Neural cell (in vitro differentiated cells): ENCODE results near the gene LTBP1. TPM values are rescaled to one million over a fixed set of nuclear protein-coding genes. Genes with fewer than 3 reads are reported as not detected.

Experiments
- H2AFZ ChIP-seq: fragments of 200-600, 300-800 bp; sonication (generic), shearing (Covaris generic); 2 replicates; pipeline ENCODE4 v1.6.0; 2014; ENCODE audit warnings: low read depth, mild to moderate bottlenecking, antibody characterized with exemption, low read length, moderate library complexity
- H3F3A ChIP-seq: fragments of 200-600 bp; shearing (Covaris generic); 2 replicates; pipeline ENCODE4 v1.6.1; 2016; ENCODE audit warnings: mild to moderate bottlenecking, moderate library complexity, mixed read lengths, antibody characterized with exemption, low read length; ENCODE audit not compliant: insufficient read depth, poor library complexity, severe bottlenecking
- H3K27ac ChIP-seq: fragments of 200-600, 300-800 bp; sonication (generic), shearing (Covaris generic); 2 replicates; pipeline ENCODE4 v1.5.1; 2014; ENCODE audit warnings: mild to moderate bottlenecking, low read length, moderate library complexity
- H3K27me3 ChIP-seq: fragments of 300-800, 200-600 bp; sonication (generic), shearing (Covaris generic); 2 replicates; pipeline ENCODE4 v1.6.0; 2014; ENCODE audit warnings: mild to moderate bottlenecking, low read depth, low read length, moderate library complexity; ENCODE audit not compliant: insufficient read depth
- H3K36me3 ChIP-seq: fragments of 300-800, 200-600 bp; sonication (generic), shearing (Covaris generic); 2 replicates; pipeline ENCODE4 v1.5.1; 2014; ENCODE audit warnings: mild to moderate bottlenecking, antibody characterized with exemption, low read length, moderate library complexity; ENCODE audit not compliant: insufficient read depth
- H3K4me2 ChIP-seq: fragments of 300-800, 200-600 bp; sonication (generic), shearing (Covaris generic); 2 replicates; pipeline ENCODE4 v1.6.0; 2014; ENCODE audit warnings: mild to moderate bottlenecking, low read length
- H3K4me3 ChIP-seq: fragments of 300-800, 200-600 bp; sonication (generic), shearing (Covaris generic); 2 replicates; pipeline ENCODE4 v1.5.1; 2014; ENCODE audit warnings: mild to moderate bottlenecking, low read length, moderate library complexity
- H3K79me2 ChIP-seq: fragments of 200-600 bp; shearing (Covaris generic); replicated peaks from 2 replicates; pipeline ENCODE4 v1.6.0; 2014; ENCODE audit warnings: mild to moderate bottlenecking, low read length, moderate library complexity; ENCODE audit not compliant: insufficient read depth
- H3K9ac ChIP-seq: fragments of 300-800, 200-600 bp; sonication (generic), shearing (Covaris generic); 2 replicates; pipeline ENCODE4 v1.6.1; 2016; ENCODE audit warnings: mild to moderate bottlenecking, low read length, mixed read lengths
- H3K9me2 ChIP-seq: fragments of 200-600 bp; shearing (Covaris generic); 2 replicates; pipeline ENCODE4 v1.6.1; 2016; ENCODE audit warnings: mild to moderate bottlenecking, low read length, mixed read lengths; ENCODE audit not compliant: insufficient read depth
- H3K9me3 ChIP-seq: fragments of 200-600, 300-800 bp; sonication (generic), shearing (Covaris generic); 2 replicates; pipeline ENCODE4 v1.6.1; 2016; ENCODE audit warnings: mild to moderate bottlenecking, mixed run types, low read length, moderate library complexity, mixed read lengths
- H4K20me1 ChIP-seq: fragments of 200-600 bp; shearing (Covaris generic); 2 replicates; pipeline ENCODE4 v1.6.1; 2016; ENCODE audit warnings: mild to moderate bottlenecking, mixed run types; ENCODE audit not compliant: insufficient read depth
- EP300 ChIP-seq: fragments of 450-650 bp; conservative IDR thresholded peaks from 2 replicates; pipeline ENCODE4 v1.6.1; 2014; ENCODE audit warnings: antibody characterized with exemption, mild to moderate bottlenecking, moderate library complexity; ENCODE audit not compliant: poor library complexity, severe bottlenecking
- EZH2 ChIP-seq: fragments of 200-600, 300-800 bp; shearing (Covaris generic), sonication (generic); IDR thresholded peaks from 2 replicates; pipeline ENCODE4 v1.6.1; 2014; ENCODE audit warnings: antibody characterized with exemption, low read length, borderline replicate concordance, mild to moderate bottlenecking; ENCODE audit not compliant: insufficient read depth, poor library complexity, severe bottlenecking
- MXI1 ChIP-seq: fragments of 450-650 bp; conservative IDR thresholded peaks from 2 replicates; pipeline ENCODE4 v1.6.1; 2014; ENCODE audit warnings: antibody characterized with exemption, mild to moderate bottlenecking; ENCODE audit not compliant: poor library complexity, severe bottlenecking
- POLR2AphosphoS5 ChIP-seq: IDR thresholded peaks from 2 replicates; pipeline ENCODE4 v1.6.1; 2012
- RAD21 ChIP-seq: fragments of 450-650 bp; conservative IDR thresholded peaks from 2 replicates; pipeline ENCODE4 v1.6.1; 2014; ENCODE audit warnings: antibody characterized with exemption, mild to moderate bottlenecking, moderate library complexity
- SMC3 ChIP-seq: fragments of 450-650 bp; conservative IDR thresholded peaks from 2 replicates; pipeline ENCODE4 v1.6.1; 2014; ENCODE audit warnings: antibody characterized with exemption, mild to moderate bottlenecking, moderate library complexity; ENCODE audit not compliant: poor library complexity
- TAF1 ChIP-seq: IDR thresholded peaks from 2 replicates; pipeline ENCODE4 v1.6.1; 2012; ENCODE audit warnings: low read depth
- polyA plus RNA-seq: library from polyadenylated mRNA; depleted of rRNA; stranded (reverse); fragments of >200 nt; gene quantifications from 2 replicates; pipeline ENCODE4 v1.2.3, GENCODE V29; 2014
- TF ChIP-seq, protein P1 (sequence below): IDR thresholded peaks from 2 replicates; pipeline ENCODE4 v1.6.1; 2012; ENCODE audit warnings: borderline replicate concordance
- TF ChIP-seq, protein P2 (sequence below): fragments of 450-650 bp; IDR thresholded peaks from 2 replicates; pipeline ENCODE4 v1.5.1; 2014; ENCODE audit warnings: antibody characterized with exemption, mild to moderate bottlenecking, moderate library complexity; ENCODE audit not compliant: poor library complexity, severe bottlenecking

Gene LTBP1
- polyA plus RNA-seq, 1 donor from 2014 or later: 1.8 TPM

- H3K27me3 ChIP-seq: no peaks in the 10 kb centered on the region
- H3K9me2 ChIP-seq: no peaks in the 10 kb centered on the region
- no peaks in the 10 kb centered on the region for H3K36me3 ChIP-seq
- no peak overlapping the region for H2AFZ ChIP-seq
- TF ChIP-seq TAF1 (no peak), EP300 (no peak), SMC3 (no peak), MXI1 (no peak)
- TF ChIP-seq, protein P1, sequence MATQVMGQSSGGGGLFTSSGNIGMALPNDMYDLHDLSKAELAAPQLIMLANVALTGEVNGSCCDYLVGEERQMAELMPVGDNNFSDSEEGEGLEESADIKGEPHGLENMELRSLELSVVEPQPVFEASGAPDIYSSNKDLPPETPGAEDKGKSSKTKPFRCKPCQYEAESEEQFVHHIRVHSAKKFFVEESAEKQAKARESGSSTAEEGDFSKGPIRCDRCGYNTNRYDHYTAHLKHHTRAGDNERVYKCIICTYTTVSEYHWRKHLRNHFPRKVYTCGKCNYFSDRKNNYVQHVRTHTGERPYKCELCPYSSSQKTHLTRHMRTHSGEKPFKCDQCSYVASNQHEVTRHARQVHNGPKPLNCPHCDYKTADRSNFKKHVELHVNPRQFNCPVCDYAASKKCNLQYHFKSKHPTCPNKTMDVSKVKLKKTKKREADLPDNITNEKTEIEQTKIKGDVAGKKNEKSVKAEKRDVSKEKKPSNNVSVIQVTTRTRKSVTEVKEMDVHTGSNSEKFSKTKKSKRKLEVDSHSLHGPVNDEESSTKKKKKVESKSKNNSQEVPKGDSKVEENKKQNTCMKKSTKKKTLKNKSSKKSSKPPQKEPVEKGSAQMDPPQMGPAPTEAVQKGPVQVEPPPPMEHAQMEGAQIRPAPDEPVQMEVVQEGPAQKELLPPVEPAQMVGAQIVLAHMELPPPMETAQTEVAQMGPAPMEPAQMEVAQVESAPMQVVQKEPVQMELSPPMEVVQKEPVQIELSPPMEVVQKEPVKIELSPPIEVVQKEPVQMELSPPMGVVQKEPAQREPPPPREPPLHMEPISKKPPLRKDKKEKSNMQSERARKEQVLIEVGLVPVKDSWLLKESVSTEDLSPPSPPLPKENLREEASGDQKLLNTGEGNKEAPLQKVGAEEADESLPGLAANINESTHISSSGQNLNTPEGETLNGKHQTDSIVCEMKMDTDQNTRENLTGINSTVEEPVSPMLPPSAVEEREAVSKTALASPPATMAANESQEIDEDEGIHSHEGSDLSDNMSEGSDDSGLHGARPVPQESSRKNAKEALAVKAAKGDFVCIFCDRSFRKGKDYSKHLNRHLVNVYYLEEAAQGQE: no peak
- no peak overlapping the region for H3K4me2 ChIP-seq
- no peaks in the 10 kb centered on the region for H3F3A ChIP-seq
- H3K27ac ChIP-seq: no peak overlapping the region
- no peak overlapping the region for H3K4me3 ChIP-seq
- H3K79me2 ChIP-seq: no peaks in the 10 kb centered on the region
- no peaks in the 10 kb centered on the region for H3K9me3 ChIP-seq
- no peak overlapping the region for H3K9ac ChIP-seq
- H4K20me1 ChIP-seq: no peaks in the 10 kb centered on the region
Measured at GRCh38 chr2:33134086-33134771, 187.5 kb downstream of the LTBP1 start.

DNA sequence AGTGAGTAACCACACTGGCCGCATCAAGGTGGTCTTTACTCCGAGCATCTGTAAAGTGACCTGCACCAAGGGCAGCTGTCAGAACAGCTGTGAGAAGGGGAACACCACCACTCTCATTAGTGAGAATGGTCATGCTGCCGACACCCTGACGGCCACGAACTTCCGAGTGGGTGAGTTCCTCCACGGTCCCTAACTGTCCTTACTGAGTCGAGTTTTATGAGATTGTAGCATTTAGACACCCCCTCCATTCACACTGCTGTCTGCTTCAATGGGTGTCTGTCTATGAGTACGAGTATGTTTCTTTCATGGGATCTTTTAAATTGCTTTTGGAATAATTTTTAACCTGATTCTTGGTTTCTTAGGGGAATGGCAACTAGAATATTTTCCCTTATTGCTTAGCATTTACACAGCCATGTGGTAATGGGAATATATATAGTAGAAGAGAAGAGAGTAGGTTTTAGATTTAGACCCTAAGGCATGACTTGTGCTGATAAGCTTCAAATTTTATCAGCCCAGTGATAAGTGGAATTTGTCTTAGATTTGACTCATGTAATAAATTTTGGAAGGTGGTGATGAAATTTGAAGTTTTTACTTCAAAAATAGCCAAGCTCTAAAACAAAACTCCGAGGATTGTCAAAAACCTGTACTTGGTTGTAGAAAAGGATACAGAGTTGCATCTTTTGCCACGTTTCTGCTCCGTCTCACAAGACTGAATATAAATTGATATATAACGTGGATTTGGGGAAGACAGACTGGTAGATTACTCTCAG, 188.2 kb downstream of the LTBP1 start:
- Histone ChIP-seq H3K9me2 (no peaks in the 10 kb centered on the region), H2AFZ (no peak overlapping the region), H3K79me2 (no peaks in the 10 kb centered on the region), H3F3A (no peaks in the 10 kb centered on the region), H3K27me3 (no peaks in the 10 kb centered on the region), H3K9ac (no peak overlapping the region), H3K27ac (no peak overlapping the region), H4K20me1 (no peaks in the 10 kb centered on the region), H3K36me3 (no peaks in the 10 kb centered on the region), H3K4me3 (no peak overlapping the region), H3K9me3 (no peaks in the 10 kb centered on the region), H3K4me2 (no peak overlapping the region)
- TF ChIP-seq EZH2 (no peak), POLR2AphosphoS5 (no peak), SMC3 (no peak), EP300 (no peak), MXI1 (no peak), TAF1 (no peak), RAD21 (no peak)
- TF ChIP-seq, protein P1: no peak
- TF ChIP-seq, protein P2, sequence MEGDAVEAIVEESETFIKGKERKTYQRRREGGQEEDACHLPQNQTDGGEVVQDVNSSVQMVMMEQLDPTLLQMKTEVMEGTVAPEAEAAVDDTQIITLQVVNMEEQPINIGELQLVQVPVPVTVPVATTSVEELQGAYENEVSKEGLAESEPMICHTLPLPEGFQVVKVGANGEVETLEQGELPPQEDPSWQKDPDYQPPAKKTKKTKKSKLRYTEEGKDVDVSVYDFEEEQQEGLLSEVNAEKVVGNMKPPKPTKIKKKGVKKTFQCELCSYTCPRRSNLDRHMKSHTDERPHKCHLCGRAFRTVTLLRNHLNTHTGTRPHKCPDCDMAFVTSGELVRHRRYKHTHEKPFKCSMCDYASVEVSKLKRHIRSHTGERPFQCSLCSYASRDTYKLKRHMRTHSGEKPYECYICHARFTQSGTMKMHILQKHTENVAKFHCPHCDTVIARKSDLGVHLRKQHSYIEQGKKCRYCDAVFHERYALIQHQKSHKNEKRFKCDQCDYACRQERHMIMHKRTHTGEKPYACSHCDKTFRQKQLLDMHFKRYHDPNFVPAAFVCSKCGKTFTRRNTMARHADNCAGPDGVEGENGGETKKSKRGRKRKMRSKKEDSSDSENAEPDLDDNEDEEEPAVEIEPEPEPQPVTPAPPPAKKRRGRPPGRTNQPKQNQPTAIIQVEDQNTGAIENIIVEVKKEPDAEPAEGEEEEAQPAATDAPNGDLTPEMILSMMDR: no peak
